ENCODE measurements around the gene CYP1B1. TPM values are rescaled to one million over a fixed set of nuclear protein-coding genes. Genes with fewer than 3 reads are reported as not detected.

Gene CYP1B1
- total and polyA plus RNA-seq, 2 of the 4 experiments (the other 2 are of a cell fraction), result 0.65 to 1.1 TPM

DNA sequence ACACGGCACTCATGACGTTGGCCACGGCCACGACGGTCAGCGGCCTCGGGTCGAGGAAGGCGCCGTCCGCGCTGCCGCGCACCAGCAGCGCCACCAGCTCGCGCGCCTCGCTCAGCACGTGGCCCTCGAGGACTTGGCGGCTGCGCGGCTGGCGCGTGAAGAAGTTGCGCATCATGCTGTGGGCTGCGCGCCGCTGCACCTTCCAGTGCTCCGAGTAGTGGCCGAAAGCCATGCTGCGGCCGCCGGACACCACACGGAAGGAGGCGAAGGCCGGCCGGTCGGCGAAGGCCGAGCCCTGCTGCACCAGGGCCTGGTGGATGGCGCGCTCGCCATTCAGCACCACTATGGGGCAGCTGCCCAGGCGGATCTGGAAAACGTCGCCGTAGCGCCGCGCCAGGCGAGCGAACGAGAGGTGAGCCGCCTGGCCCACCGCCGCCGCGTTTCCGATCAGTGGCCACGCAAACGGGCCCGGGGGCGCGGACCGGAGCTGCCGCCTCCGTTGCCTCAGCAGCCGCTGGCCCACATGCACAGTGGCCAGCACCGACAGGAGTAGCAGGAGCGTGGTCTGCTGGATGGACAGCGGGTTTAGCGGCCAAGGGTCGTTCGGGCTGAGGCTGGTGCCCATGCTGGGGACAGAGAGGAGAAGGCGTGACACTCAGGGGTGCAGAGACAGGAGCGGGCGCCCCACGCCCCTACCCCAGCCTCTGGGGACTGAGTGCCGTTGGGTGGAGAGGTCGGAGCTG, 1.0 kb downstream of the CYP1B1 start (continued):
- TF ChIP-seq FOS (IDR thresholded peaks at IDR 0.05; ENCODE audit: low read depth, low read length) (no peak), RAD21 (IDR thresholded peaks at IDR 0.05; ENCODE audit: low read length) (no peak)

DNA sequence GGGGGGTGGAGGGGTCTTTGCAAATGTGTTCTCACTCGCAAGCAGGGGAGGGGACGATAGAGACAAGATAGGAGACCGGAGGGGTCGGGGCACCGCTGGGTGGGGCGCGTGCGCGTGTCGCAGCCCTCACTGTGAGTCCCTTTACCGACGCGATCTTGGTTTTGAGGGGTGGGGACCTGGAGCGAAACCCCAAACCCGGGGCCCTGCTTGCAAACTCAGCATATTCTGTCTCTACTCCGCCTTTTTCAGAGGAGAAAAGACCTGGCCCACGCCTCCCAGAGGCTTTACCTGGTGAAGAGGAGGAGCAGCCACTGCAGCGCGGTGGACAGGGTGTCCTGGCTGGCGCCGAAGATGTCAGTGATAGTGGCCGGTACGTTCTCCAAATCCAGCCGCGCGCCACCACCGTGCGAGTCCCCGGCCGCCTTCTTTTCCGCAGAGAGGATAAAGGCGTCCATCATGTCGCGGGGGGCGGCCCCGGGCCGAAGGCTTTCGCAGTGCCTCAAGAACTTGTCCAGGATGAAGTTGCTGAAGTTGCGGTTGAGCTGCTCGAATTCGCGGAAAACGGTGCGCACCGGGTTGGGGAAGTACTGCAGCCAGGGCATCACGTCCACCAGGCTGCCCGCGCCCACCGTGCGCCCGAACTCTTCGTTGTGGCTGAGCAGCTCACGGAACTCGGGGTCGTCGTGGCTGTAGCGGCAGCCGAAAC, 1.7 kb downstream of the CYP1B1 start:
- CTCF ChIA-PET, result no interaction called here
- intact Hi-C loops (cut with micrococcal nuclease), result no loop called here
- 0 out of 2 replicates have a peak, but pooled peaks have one; percentile 14 for TF ChIP-seq MAFK (IDR thresholded peaks at IDR 0.05; ENCODE audit: low read depth, low read length)
- no peak for TF ChIP-seq RCOR1 (IDR thresholded peaks at IDR 0.05; ENCODE audit: insufficient replicate concordance, low read length)
- TF ChIP-seq, protein P1, sequence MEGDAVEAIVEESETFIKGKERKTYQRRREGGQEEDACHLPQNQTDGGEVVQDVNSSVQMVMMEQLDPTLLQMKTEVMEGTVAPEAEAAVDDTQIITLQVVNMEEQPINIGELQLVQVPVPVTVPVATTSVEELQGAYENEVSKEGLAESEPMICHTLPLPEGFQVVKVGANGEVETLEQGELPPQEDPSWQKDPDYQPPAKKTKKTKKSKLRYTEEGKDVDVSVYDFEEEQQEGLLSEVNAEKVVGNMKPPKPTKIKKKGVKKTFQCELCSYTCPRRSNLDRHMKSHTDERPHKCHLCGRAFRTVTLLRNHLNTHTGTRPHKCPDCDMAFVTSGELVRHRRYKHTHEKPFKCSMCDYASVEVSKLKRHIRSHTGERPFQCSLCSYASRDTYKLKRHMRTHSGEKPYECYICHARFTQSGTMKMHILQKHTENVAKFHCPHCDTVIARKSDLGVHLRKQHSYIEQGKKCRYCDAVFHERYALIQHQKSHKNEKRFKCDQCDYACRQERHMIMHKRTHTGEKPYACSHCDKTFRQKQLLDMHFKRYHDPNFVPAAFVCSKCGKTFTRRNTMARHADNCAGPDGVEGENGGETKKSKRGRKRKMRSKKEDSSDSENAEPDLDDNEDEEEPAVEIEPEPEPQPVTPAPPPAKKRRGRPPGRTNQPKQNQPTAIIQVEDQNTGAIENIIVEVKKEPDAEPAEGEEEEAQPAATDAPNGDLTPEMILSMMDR (conservative IDR thresholded peaks at IDR 0.05; ENCODE audit: low read depth, low read length), result no peak

More for the DNA sequence above, 1.7 kb downstream of the CYP1B1 start:
- Histone ChIP-seq H2AK5ac (ENCODE audit: low read depth, low read length) (peak overlapping the region; percentile 9; the same call in 1 of the 2 replicates), H3K9ac (ENCODE audit: low read depth, low read length) (no peak overlapping the region), H3K27ac (ENCODE audit: insufficient read depth, low read length) (no peak overlapping the region), H3K79me1 (ENCODE audit: low read depth in 1 of 2, low read length in 2 of 2) (no peaks in the 10 kb centered on the region), H3K9me1 (ENCODE audit: insufficient read depth, low read length) (peaks cover 4% of the 10 kb centered on the region; the same call in 1 of the 2 replicates), H2AFZ (replicated peaks; ENCODE audit: low read length, poor library complexity) (peak overlapping the region; percentile 26), H4K8ac (ENCODE audit: low read depth in 2 of 2, low read length in 2 of 2) (no peak overlapping the region), H2BK15ac (ENCODE audit: low read depth, low read length) (no peak overlapping the region), H3K4me2 (ENCODE audit: low read depth, low read length) (no peak overlapping the region; the same call in 1 of the 2 replicates), H3K36me3 (ENCODE audit: control insufficient read depth, insufficient read depth, low read length) (peaks cover 4% of the 10 kb centered on the region; the same call in 1 of the 2 replicates), H3K4me3 (ENCODE audit: insufficient read depth, low read depth, low read length) (no peak overlapping the region), H4K5ac (ENCODE audit: low read depth, low read length) (no peak overlapping the region), H2BK20ac (ENCODE audit: low read depth, low read length) (no peak overlapping the region), H3K9me3 (ENCODE audit: control insufficient read depth, insufficient read depth, low read length) (peaks cover 21% of the 10 kb centered on the region), H4K20me1 (ENCODE audit: insufficient read depth, low read length) (no peaks in the 10 kb centered on the region), H3K56ac (ENCODE audit: extremely low read depth, insufficient read depth, low read length) (no peak overlapping the region), H3K4ac (ENCODE audit: low read depth, low read length) (no peak overlapping the region), H3K18ac (ENCODE audit: low read depth, low read length) (no peak overlapping the region), H2BK5ac (ENCODE audit: low read depth, low read length, poor library complexity, severe bottlenecking) (no peak overlapping the region), H3K14ac (replicated peaks; ENCODE audit: low read depth, low read length) (no peak overlapping the region), H3K27me3 (ENCODE audit: control insufficient read depth, insufficient read depth, low read length) (peaks cover 26% of the 10 kb centered on the region), H3K4me1 (ENCODE audit: control insufficient read depth, insufficient read depth, low read length) (no peaks in the 10 kb centered on the region), H4K91ac (ENCODE audit: insufficient read depth, low read depth, low read length) (no peak overlapping the region), H2AK9ac (replicated peaks; ENCODE audit: low read depth, low read length, poor library complexity) (no peak overlapping the region), H3K23ac (ENCODE audit: low read depth, low read length) (no peak overlapping the region), H2BK120ac (ENCODE audit: low read depth, low read length) (no peak overlapping the region)
- 20% methylated on average over 29 of the region's 58 CpGs; no CpG with 5 or more reads in 1 of the 2 experiments for WGBS, 2 experiments (ENCODE audit: extremely low coverage in 2 of 2, insufficient read length in 1 of 2)
- BruUV-seq (replicated peaks), result no TSS peak
- DNase-seq, result no peak
- POLR2A ChIA-PET (ENCODE audit: unreplicated experiment), result no interaction called here
- in situ Hi-C loops (cut with MboI; ENCODE audit: low sequenced_read_pairs) (loop anchor here (10.0 kb wide), 1 partner anchor 201 kb away; no protein-coding TSS in a partner anchor), dilution Hi-C loops (cut with HindIII; ENCODE audit: low sequenced_read_pairs, unreplicated experiment) (no loop called here)
- ATAC-seq (ENCODE audit: low read depth), result no peak

Measured in IMR-90 (cell line).